Mucosa of rectum (tissue), 2 donors: ENCODE results near the gene AQP5.
"Not testable (repeated sequence)": the region's sequence is repeated elsewhere in the genome, so short reads cannot be mapped to it uniquely, and the experiment has no call there.

Experiments
- H3K27ac ChIP-seq, 2 donors: one replicate each; pipeline ENCODE4 v1.7.0; 2013; ENCODE audit warnings: inconsistent platforms in 2 of 2, low read depth in 2 of 2, low read length in 2 of 2
- H3K27me3 ChIP-seq, 2 donors: one replicate each; pipeline ENCODE4 v1.7.0; 2013; ENCODE audit warnings: low read length in 2 of 2; ENCODE audit not compliant: control insufficient read depth in 2 of 2, insufficient read depth in 2 of 2
- H3K36me3 ChIP-seq, 2 donors: one replicate each; pipeline ENCODE4 v1.7.0; 2013; ENCODE audit warnings: low read length in 2 of 2; ENCODE audit not compliant: control insufficient read depth in 2 of 2, insufficient read depth in 2 of 2
- H3K4me1 ChIP-seq, 2 donors: one replicate each; pipeline ENCODE4 v1.7.0; 2013; ENCODE audit warnings: low read length in 2 of 2, mild to moderate bottlenecking in 1 of 2; ENCODE audit not compliant: control insufficient read depth in 2 of 2, insufficient read depth in 2 of 2
- H3K4me3 ChIP-seq, 2 donors: one replicate each; pipeline ENCODE4 v1.7.0; 2013; ENCODE audit warnings: low read length in 2 of 2
- H3K9ac ChIP-seq, 2 donors: one replicate each; pipeline ENCODE4 v1.7.0; 2013; ENCODE audit warnings: low read length in 2 of 2, low read depth in 1 of 2, mild to moderate bottlenecking in 1 of 2
- H3K9me3 ChIP-seq, 2 donors: one replicate each; pipeline ENCODE4 v1.7.0; 2013; ENCODE audit warnings: low read length in 2 of 2; ENCODE audit not compliant: control insufficient read depth in 2 of 2
- donor health status: healthy.
- donor health status: Normal muscosa, but diverticular disease.

The AQP5 gene

GRCh38 chr12:49980501-49981349, 19.1 kb downstream of the AQP5 start:
- H3K9ac ChIP-seq, result no peak overlapping the region

GRCh38 chr12:49982246-49983087, 20.8 kb downstream of the AQP5 start:
- Histone ChIP-seq H3K36me3 (no peaks in the 10 kb centered on the region), H3K27me3 (no peaks in the 10 kb centered on the region), H3K9me3 (no peaks in the 10 kb centered on the region), H3K27ac (no peak overlapping the region), H3K4me1 (no peaks in the 10 kb centered on the region), H3K9ac (no peak overlapping the region), H3K4me3 (no peak overlapping the region)

More at GRCh38 chr12:49980501-49981349, 19.1 kb downstream of the AQP5 start:
- no peaks in the 10 kb centered on the region for H3K36me3 ChIP-seq
- no peak overlapping the region for H3K27ac ChIP-seq
- H3K27me3 ChIP-seq, result no peaks in the 10 kb centered on the region
- H3K4me1 ChIP-seq, result no peaks in the 10 kb centered on the region
- no peaks in the 10 kb centered on the region for H3K9me3 ChIP-seq
- H3K4me3 ChIP-seq, result no peak overlapping the region

GRCh38 chr12:49983892-49984291, 22.2 kb downstream of the AQP5 start:
- Histone ChIP-seq H3K9ac (no peak overlapping the region), H3K9me3 (no peaks in the 10 kb centered on the region), H3K36me3 (no peaks in the 10 kb centered on the region), H3K27ac (no peak overlapping the region), H3K4me1 (no peaks in the 10 kb centered on the region), H3K27me3 (no peaks in the 10 kb centered on the region), H3K4me3 (no peak overlapping the region)

GRCh38 chr12:49984476-49985359, 23.0 kb downstream of the AQP5 start:
- no peaks in the 10 kb centered on the region for H3K36me3 ChIP-seq
- no peaks in the 10 kb centered on the region for H3K4me1 ChIP-seq
- H3K4me3 ChIP-seq, result no peak overlapping the region
- H3K9me3 ChIP-seq, result no peaks in the 10 kb centered on the region
- no peak overlapping the region for H3K27ac ChIP-seq
- no peaks in the 10 kb centered on the region for H3K27me3 ChIP-seq
- H3K9ac ChIP-seq, result no peak overlapping the region

- H3K4me1 ChIP-seq, result no peaks in the 10 kb centered on the region
- no peak overlapping the region for H3K27ac ChIP-seq
- no peak overlapping the region for H3K9ac ChIP-seq
Observed at GRCh38 chr12:49985981-49986380, 24.3 kb downstream of the AQP5 start.

GRCh38 chr12:49986476-49986875, 24.8 kb downstream of the AQP5 start:
- H3K4me1 ChIP-seq, H3K27me3 ChIP-seq, H3K27ac ChIP-seq, H3K9ac ChIP-seq, H3K36me3 ChIP-seq, H3K4me3 ChIP-seq, H3K9me3 ChIP-seq: not testable (repeated sequence)

More at GRCh38 chr12:49985981-49986380, 24.3 kb downstream of the AQP5 start:
- H3K9me3 ChIP-seq, result no peaks in the 10 kb centered on the region
- peaks cover 2 to 3% of the 10 kb centered on the region in 2 donors for H3K36me3 ChIP-seq
- H3K27me3 ChIP-seq, result no peaks in the 10 kb centered on the region
- no peak overlapping the region for H3K4me3 ChIP-seq

- Histone ChIP-seq H3K9ac (no peak overlapping the region), H3K4me3 (no peak overlapping the region), H3K9me3 (no peaks in the 10 kb centered on the region), H3K36me3 (peaks cover 4 to 11% of the 10 kb centered on the region in 2 donors), H3K4me1 (no peaks in the 10 kb centered on the region), H3K27me3 (no peaks in the 10 kb centered on the region), H3K27ac (no peak overlapping the region)
Observed at GRCh38 chr12:49987625-49988303, 26.1 kb downstream of the AQP5 start.

- not testable (repeated sequence) for H3K9ac ChIP-seq, H3K9me3 ChIP-seq, H3K27ac ChIP-seq, H3K27me3 ChIP-seq, H3K4me3 ChIP-seq, H3K4me1 ChIP-seq
- H3K36me3 ChIP-seq, result peaks cover 10 to 23% of the 10 kb centered on the region in 2 donors
Observed at GRCh38 chr12:49989400-49989799, 27.7 kb downstream of the AQP5 start.

GRCh38 chr12:49990273-49990672, 28.6 kb downstream of the AQP5 start:
- H3K36me3 ChIP-seq, result peaks cover 10 to 23% of the 10 kb centered on the region in 2 donors
- H3K27ac ChIP-seq, result no peak overlapping the region
- H3K27me3 ChIP-seq, result no peaks in the 10 kb centered on the region
- H3K9me3 ChIP-seq, result no peaks in the 10 kb centered on the region
- no peak overlapping the region for H3K4me3 ChIP-seq
- H3K9ac ChIP-seq, result no peak overlapping the region
- no peaks in the 10 kb centered on the region for H3K4me1 ChIP-seq
